Lower leg skin (tissue), 3 donors: ENCODE results near the gene KIF18B.

Source experiments
- POLR2A ChIP-seq, 2 donors: fragments of 450-650 bp; IDR thresholded peaks; one replicate each; pipeline ENCODE4 v1.6.1; 2016 to 2017; ENCODE audit warnings: antibody characterized with exemption in 2 of 2, mild to moderate bottlenecking in 1 of 2, moderate library complexity in 1 of 2
- TF ChIP-seq, protein P1 (sequence below), 3 donors: fragments of 450-650 bp; IDR thresholded peaks; one replicate each; pipeline ENCODE4 v1.5.1; 2016; ENCODE audit warnings: antibody characterized with exemption in 3 of 3, mild to moderate bottlenecking in 3 of 3, moderate library complexity in 2 of 3

DNA sequence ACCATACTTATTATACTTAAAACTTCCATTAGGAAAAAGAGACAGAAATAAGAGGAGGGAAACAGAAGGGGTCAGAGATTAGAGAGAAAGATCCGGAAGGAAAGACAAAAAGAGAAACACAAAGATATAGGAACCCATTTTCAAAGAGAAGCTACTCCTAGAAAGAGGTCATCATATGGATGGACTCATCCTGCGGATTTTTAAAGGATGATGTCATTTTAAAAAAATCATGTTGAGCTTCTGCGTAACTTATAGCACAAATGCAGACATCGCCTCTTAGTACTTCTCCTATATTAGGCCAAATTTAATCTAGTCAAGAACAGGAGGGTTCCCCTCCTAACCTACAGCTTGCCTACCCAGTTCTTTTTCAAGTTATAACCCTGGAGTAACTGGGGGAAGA, 66.4 kb downstream of the KIF18B start:
- TF ChIP-seq, protein P1, sequence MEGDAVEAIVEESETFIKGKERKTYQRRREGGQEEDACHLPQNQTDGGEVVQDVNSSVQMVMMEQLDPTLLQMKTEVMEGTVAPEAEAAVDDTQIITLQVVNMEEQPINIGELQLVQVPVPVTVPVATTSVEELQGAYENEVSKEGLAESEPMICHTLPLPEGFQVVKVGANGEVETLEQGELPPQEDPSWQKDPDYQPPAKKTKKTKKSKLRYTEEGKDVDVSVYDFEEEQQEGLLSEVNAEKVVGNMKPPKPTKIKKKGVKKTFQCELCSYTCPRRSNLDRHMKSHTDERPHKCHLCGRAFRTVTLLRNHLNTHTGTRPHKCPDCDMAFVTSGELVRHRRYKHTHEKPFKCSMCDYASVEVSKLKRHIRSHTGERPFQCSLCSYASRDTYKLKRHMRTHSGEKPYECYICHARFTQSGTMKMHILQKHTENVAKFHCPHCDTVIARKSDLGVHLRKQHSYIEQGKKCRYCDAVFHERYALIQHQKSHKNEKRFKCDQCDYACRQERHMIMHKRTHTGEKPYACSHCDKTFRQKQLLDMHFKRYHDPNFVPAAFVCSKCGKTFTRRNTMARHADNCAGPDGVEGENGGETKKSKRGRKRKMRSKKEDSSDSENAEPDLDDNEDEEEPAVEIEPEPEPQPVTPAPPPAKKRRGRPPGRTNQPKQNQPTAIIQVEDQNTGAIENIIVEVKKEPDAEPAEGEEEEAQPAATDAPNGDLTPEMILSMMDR (IDR thresholded peaks at IDR 0.05) = no peak
- no peak for TF ChIP-seq POLR2A (IDR thresholded peaks at IDR 0.05)
